GM12801 (cell line): Measurements from ENCODE around the gene TXNRD2.

ENCODE experiments used
- CTCF ChIP-seq: IDR thresholded peaks from one replicate; pipeline ENCODE4 v1.5.1; 2011; ENCODE audit warnings: control low read depth; ENCODE audit not compliant: insufficient read length; ENCODE audit errors: extremely low read depth

Gene TXNRD2

GRCh38 chr22:19834599-19834998 is 107.0 kb downstream of the TXNRD2 start:
- no peak for TF ChIP-seq CTCF

- no peak for TF ChIP-seq CTCF
These were observed 109.0 kb downstream of the TXNRD2 start for GRCh38 chr22:19832476-19833108.

GRCh38 chr22:19831016-19831415 is 110.6 kb downstream of the TXNRD2 start:
- TF ChIP-seq CTCF, result no peak

- TF ChIP-seq CTCF, result no peak
These were observed 113.6 kb downstream of the TXNRD2 start for GRCh38 chr22:19828035-19828401.

- TF ChIP-seq CTCF, result no peak
These were observed 114.1 kb downstream of the TXNRD2 start for GRCh38 chr22:19827341-19828034.

- TF ChIP-seq CTCF, result no peak
These were observed 115.0 kb downstream of the TXNRD2 start for GRCh38 chr22:19826619-19826950.

GRCh38 chr22:19825904-19826618 is 115.6 kb downstream of the TXNRD2 start:
- no peak for TF ChIP-seq CTCF
